Astrocyte of the spinal cord (primary cell): ENCODE data around the gene OR4F6.
A peak's percentile ranks its signal among the peaks of the same experiment; 100 is the strongest.

Experiments
- DNase-seq: peaks from one replicate; pipeline ENCODE4 v3.0.0; 2011; ENCODE audit warnings: low read depth, low spot score
- H3K4me3 ChIP-seq: 2 replicates; pipeline ENCODE4 v1.5.1; 2011; ENCODE audit warnings: low read depth, mild to moderate bottlenecking, low read length, moderate library complexity
- in situ Hi-C: cut with HindIII; loops from 2 replicates; pipeline ENCODE4 v1.10.0; 2017; ENCODE audit warnings: low sequenced_read_pairs
- TF ChIP-seq, protein P1 (sequence below): IDR thresholded peaks from 2 replicates; pipeline ENCODE4 v1.5.1; 2012; ENCODE audit warnings: low read depth, mild to moderate bottlenecking, low read length, inconsistent platforms

The OR4F6 gene

DNA sequence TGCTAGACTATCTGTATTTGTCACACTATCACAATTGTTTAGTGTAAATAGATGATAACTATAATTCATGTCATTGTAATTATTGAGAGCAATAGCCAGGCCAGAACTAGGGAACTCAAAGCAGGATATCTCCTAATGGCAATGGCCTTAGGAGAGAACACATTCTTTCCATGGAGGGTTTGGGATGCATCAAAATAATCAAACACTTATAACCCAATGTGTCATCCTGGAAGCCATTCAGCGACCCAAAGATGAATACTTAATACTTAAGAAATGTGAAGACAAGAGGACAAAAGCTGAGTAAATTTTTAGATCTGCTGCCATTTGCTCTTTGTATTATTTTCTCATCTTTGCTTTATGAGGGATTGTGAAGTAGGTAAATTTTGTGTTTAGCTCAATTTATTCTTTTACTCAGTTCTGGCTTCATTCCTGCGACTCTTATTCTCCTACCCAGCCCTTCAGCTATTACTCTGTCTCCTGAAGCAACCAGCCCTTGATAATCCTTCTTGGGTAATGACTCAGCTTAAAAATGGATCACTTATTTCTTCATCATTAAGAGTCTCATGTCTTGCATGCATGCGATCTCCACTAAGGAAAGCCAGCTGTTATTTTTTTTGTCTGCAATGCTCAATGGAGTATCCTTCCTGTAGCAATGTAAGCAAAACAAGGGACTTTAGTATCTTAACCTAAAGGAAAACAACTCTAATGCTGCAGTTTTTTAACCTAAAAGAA, 10.7 kb downstream of the OR4F6 start:
- no peak for DNase-seq
- TF ChIP-seq, protein P1, sequence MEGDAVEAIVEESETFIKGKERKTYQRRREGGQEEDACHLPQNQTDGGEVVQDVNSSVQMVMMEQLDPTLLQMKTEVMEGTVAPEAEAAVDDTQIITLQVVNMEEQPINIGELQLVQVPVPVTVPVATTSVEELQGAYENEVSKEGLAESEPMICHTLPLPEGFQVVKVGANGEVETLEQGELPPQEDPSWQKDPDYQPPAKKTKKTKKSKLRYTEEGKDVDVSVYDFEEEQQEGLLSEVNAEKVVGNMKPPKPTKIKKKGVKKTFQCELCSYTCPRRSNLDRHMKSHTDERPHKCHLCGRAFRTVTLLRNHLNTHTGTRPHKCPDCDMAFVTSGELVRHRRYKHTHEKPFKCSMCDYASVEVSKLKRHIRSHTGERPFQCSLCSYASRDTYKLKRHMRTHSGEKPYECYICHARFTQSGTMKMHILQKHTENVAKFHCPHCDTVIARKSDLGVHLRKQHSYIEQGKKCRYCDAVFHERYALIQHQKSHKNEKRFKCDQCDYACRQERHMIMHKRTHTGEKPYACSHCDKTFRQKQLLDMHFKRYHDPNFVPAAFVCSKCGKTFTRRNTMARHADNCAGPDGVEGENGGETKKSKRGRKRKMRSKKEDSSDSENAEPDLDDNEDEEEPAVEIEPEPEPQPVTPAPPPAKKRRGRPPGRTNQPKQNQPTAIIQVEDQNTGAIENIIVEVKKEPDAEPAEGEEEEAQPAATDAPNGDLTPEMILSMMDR = no peak
- no peak overlapping the region for H3K4me3 ChIP-seq
- in situ Hi-C loops = no loop called here

DNA sequence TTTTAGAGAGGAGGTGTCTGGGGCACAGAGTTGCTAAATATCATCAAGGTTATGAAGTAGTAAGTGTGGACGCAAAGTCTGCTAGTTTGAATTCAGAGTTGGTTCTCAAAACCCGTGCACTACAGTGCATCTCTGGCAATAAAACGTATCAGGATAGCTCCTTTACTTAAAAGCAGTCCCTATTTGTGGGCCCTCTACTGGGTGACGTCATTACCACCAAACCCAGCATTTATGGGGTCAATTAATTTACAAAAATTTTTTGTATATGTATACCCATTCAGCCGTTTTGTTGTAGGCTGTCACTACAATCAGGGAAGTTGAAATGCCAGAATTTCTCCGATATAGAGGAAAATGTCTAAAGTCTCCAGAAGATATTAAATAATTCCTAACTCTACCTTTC, 17.5 kb downstream of the OR4F6 start:
- in situ Hi-C loops = no loop called here
- TF ChIP-seq, protein P1 = no peak
- H3K4me3 ChIP-seq = no peak overlapping the region
- no peak for DNase-seq

DNA sequence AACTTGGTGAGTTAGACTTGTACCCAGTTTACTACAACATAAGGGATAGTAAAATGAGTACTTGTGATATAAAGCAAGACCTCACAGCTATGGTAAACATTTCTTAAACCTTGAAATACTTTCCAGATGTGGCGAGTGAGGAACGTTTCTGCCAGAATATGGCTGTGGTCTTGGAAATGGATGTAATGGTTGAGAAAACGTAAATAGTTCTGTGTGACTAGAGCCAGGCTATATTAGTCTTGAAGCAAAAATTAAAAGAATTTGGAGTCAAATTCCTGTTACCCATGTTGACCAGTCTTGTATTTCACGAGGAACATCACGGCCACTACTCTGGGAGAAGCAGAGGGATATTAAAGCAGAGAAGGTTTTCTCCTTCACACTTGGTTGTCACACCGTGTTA, 23.9 kb downstream of the OR4F6 start:
- no peak overlapping the region for H3K4me3 ChIP-seq
- TF ChIP-seq, protein P1 = no peak
- peak; percentile 7 for DNase-seq
- in situ Hi-C loops = no loop called here

DNA sequence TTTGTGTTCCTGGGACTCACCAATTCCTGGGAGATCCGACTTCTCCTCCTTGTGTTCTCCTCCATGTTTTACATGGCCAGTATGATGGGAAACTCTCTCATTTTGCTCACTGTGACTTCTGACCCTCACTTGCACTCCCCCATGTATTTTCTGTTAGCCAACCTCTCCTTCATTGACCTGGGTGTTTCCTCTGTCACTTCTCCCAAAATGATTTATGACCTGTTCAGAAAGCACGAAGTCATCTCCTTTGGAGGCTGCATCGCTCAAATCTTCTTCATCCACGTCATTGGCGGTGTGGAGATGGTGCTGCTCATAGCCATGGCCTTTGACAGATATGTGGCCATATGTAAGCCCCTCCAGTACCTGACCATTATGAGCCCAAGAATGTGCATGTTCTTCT, 25.5 kb downstream of the OR4F6 start:
- in situ Hi-C loops = no loop called here
- no peak for DNase-seq
- H3K4me3 ChIP-seq = no peak overlapping the region
- TF ChIP-seq, protein P1 = no peak

DNA sequence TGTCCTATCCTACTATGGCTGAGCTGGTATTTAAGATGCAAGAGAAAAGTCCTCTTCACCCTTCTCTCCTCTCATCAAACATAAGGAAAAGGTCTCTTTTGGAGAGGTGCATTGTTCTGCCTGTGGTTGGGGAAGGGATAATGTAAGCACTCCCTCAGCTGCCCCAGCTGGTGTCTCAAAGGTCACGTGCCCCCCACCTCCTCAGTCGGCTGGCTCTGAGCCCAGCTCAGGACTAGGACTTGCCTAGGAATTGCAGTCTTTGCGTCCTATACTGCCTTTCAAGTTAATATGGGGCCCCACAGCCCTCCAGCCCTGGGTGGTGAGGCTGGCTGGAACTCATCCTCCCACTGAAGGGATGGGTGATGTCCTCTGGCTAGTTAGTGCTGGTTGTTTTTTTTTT, 38.3 kb downstream of the OR4F6 start:
- in situ Hi-C loops = no loop called here
- H3K4me3 ChIP-seq = no peak overlapping the region
- TF ChIP-seq, protein P1 = no peak
- DNase-seq = no peak

DNA sequence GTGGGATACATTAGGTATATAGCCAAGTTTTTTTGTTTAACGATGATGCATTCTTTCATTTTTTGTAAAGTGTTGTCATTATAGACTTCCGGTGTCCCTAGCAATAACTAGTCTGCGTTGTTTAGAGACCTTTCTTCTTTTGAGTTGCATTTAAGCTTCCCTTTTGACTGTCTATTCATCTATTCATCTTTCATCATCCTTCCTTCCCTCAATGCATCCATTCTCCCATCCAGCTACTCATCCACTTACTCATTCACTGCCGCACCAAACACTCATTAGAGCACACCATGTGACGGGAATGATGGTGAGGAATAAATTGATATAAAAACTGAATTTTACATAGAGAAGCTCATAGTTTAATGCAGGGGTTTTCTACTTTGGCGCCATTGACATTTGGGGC, 41.6 kb downstream of the OR4F6 start:
- DNase-seq = no peak
- TF ChIP-seq, protein P1 = no peak
- no peak overlapping the region for H3K4me3 ChIP-seq
- in situ Hi-C loops = no loop called here
